Stimulated activated CD4-positive, alpha-beta T cell treated with anti-CD3 and anti-CD28 coated beads, Interleukin-2, amount 100 ng/mL, for 24 hours (primary cell): ENCODE data around the gene LMBR1.

ENCODE experiments used
- DNase-seq, 2 donors: peaks; one replicate each; pipeline ENCODE4 v3.0.0-alpha.2; 2020

The LMBR1 gene

GRCh38 chr7:156793334-156793733 is 99.6 kb downstream of the LMBR1 start:
- no peak for DNase-seq

- no peak for DNase-seq
These were observed 100.4 kb downstream of the LMBR1 start for GRCh38 chr7:156792611-156793010.

GRCh38 chr7:156791241-156791640 is 101.7 kb downstream of the LMBR1 start:
- no peak for DNase-seq

GRCh38 chr7:156790264-156790663 is 102.7 kb downstream of the LMBR1 start:
- no peak for DNase-seq

- no peak for DNase-seq
These were observed 106.9 kb downstream of the LMBR1 start for GRCh38 chr7:156785998-156786543.

GRCh38 chr7:156783864-156784263 is 109.1 kb downstream of the LMBR1 start:
- DNase-seq, result no peak

GRCh38 chr7:156781972-156782371 is 111.0 kb downstream of the LMBR1 start:
- DNase-seq, result no peak

GRCh38 chr7:156780724-156781455 is 112.1 kb downstream of the LMBR1 start:
- no peak for DNase-seq

GRCh38 chr7:156778668-156779067 is 114.3 kb downstream of the LMBR1 start:
- no peak for DNase-seq

GRCh38 chr7:156778201-156778600 is 114.8 kb downstream of the LMBR1 start:
- DNase-seq, result no peak

GRCh38 chr7:156777364-156778069 is 115.5 kb downstream of the LMBR1 start:
- no peak for DNase-seq

- no peak for DNase-seq
These were observed 116.5 kb downstream of the LMBR1 start for GRCh38 chr7:156776527-156776926.

- no peak for DNase-seq
These were observed 119.0 kb downstream of the LMBR1 start for GRCh38 chr7:156773966-156774365.

- no peak for DNase-seq
These were observed 120.3 kb downstream of the LMBR1 start for GRCh38 chr7:156772725-156773124.

GRCh38 chr7:156768698-156769472 is 124.1 kb downstream of the LMBR1 start:
- DNase-seq, result peak in 1 of 2 donors; percentile 22

GRCh38 chr7:156766666-156767065 is 126.3 kb downstream of the LMBR1 start:
- DNase-seq, result no peak

- no peak for DNase-seq
These were observed 126.9 kb downstream of the LMBR1 start for GRCh38 chr7:156765901-156766656.

- DNase-seq, result no peak
These were observed 128.2 kb downstream of the LMBR1 start for GRCh38 chr7:156764766-156765165.

GRCh38 chr7:156764016-156764669 is 128.8 kb downstream of the LMBR1 start:
- no peak for DNase-seq

GRCh38 chr7:156759579-156760202 is 133.3 kb downstream of the LMBR1 start:
- DNase-seq, result no peak

- DNase-seq, result no peak
These were observed 133.8 kb downstream of the LMBR1 start for GRCh38 chr7:156759143-156759542.

GRCh38 chr7:156754201-156754600 is 138.8 kb downstream of the LMBR1 start:
- DNase-seq, result no peak
